ENCODE results near the gene FBXO9.

DNA sequence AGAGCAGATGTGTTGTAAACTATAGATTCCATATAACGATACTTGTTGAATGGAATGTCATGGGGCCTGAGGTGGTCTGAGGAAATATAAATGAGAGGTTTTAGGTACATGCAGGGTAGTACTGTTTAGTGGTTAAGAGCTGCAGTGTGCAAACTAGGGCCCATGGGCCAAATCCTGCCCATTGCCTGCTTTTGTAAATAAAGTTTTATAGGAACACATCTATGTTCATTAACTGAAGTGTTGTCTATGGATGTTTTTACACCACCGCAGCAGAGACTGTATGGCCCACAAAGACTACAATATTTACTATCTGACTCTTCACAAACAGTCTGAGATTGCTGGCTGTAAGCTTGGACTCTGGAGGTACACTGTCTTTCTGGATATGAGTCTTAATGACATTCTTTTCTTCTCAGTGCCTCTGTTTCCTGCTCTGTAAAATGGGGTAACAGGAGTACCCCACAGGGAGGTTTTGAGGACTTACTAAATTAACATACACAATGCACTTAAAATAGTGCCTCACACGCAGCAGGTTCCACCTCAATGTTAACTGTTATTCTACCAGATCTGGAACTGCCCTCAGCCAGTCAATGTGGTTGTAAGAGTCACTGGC lies 70.9 kb downstream of the FBXO9 start:
- TF ChIP-seq, protein P1, sequence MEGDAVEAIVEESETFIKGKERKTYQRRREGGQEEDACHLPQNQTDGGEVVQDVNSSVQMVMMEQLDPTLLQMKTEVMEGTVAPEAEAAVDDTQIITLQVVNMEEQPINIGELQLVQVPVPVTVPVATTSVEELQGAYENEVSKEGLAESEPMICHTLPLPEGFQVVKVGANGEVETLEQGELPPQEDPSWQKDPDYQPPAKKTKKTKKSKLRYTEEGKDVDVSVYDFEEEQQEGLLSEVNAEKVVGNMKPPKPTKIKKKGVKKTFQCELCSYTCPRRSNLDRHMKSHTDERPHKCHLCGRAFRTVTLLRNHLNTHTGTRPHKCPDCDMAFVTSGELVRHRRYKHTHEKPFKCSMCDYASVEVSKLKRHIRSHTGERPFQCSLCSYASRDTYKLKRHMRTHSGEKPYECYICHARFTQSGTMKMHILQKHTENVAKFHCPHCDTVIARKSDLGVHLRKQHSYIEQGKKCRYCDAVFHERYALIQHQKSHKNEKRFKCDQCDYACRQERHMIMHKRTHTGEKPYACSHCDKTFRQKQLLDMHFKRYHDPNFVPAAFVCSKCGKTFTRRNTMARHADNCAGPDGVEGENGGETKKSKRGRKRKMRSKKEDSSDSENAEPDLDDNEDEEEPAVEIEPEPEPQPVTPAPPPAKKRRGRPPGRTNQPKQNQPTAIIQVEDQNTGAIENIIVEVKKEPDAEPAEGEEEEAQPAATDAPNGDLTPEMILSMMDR (IDR thresholded peaks at IDR 0.05; ENCODE audit: low read depth, low read length): no peak
- no peak for TF ChIP-seq EZH2phosphoT487 (IDR thresholded peaks at IDR 0.05; ENCODE audit: low read depth)
